ENCODE results near the gene PSMD6. TPM values are rescaled to one million over a fixed set of nuclear protein-coding genes. Genes with fewer than 3 reads are reported as not detected.

PSMD6 gene
- total RNA-seq, 1 donor from 2014 or later: 76.9 TPM

- H3K4me3 Mint-ChIP-seq (ENCODE audit: low read depth): no peak overlapping the region
- H3K9me3 Mint-ChIP-seq (ENCODE audit: low read depth): no peaks in the 10 kb centered on the region
- no peak for DNase-seq (ENCODE audit: low spot score, unreplicated experiment)
- peaks cover 10% of the 10 kb centered on the region for H3K27me3 Mint-ChIP-seq
- H3K36me3 Mint-ChIP-seq (ENCODE audit: insufficient read depth): no peaks in the 10 kb centered on the region
- peaks cover 4% of the 10 kb centered on the region for H3K4me1 Mint-ChIP-seq (ENCODE audit: low read depth)
- no peak for TF ChIP-seq CTCF (IDR thresholded peaks at IDR 0.05; ENCODE audit: unreplicated experiment)
- no peak overlapping the region for H3K27ac Mint-ChIP-seq
These were observed 23.8 kb upstream of the PSMD6 start for GRCh38 chr3:64046996-64047594.

GRCh38 chr3:64046592-64046991 is 23.3 kb upstream of the PSMD6 start:
- no peak for TF ChIP-seq CTCF (IDR thresholded peaks at IDR 0.05; ENCODE audit: unreplicated experiment)
- H3K4me1 Mint-ChIP-seq (ENCODE audit: low read depth): peaks cover 4% of the 10 kb centered on the region
- no peaks in the 10 kb centered on the region for H3K36me3 Mint-ChIP-seq (ENCODE audit: insufficient read depth)
- H3K9me3 Mint-ChIP-seq (ENCODE audit: low read depth): no peaks in the 10 kb centered on the region
- DNase-seq (ENCODE audit: low spot score, unreplicated experiment): no peak
- no peak overlapping the region for H3K27ac Mint-ChIP-seq
- peaks cover 10% of the 10 kb centered on the region for H3K27me3 Mint-ChIP-seq
- H3K4me3 Mint-ChIP-seq (ENCODE audit: low read depth): no peak overlapping the region

GRCh38 chr3:64042952-64043351 is 19.7 kb upstream of the PSMD6 start:
- no peak for TF ChIP-seq CTCF (IDR thresholded peaks at IDR 0.05; ENCODE audit: unreplicated experiment)
- H3K27ac Mint-ChIP-seq: no peak overlapping the region
- no peak for DNase-seq (ENCODE audit: low spot score, unreplicated experiment)
- no peaks in the 10 kb centered on the region for H3K4me1 Mint-ChIP-seq (ENCODE audit: low read depth)
- H3K9me3 Mint-ChIP-seq (ENCODE audit: low read depth): no peaks in the 10 kb centered on the region
- H3K36me3 Mint-ChIP-seq (ENCODE audit: insufficient read depth): no peaks in the 10 kb centered on the region
- H3K27me3 Mint-ChIP-seq: peaks cover 11% of the 10 kb centered on the region
- no peak overlapping the region for H3K4me3 Mint-ChIP-seq (ENCODE audit: low read depth)

GRCh38 chr3:64039981-64040733 is 16.9 kb upstream of the PSMD6 start:
- H3K27ac Mint-ChIP-seq: no peak overlapping the region
- H3K9me3 Mint-ChIP-seq (ENCODE audit: low read depth): peaks cover 2% of the 10 kb centered on the region
- H3K4me3 Mint-ChIP-seq (ENCODE audit: low read depth): no peak overlapping the region
- DNase-seq (ENCODE audit: low spot score, unreplicated experiment): no peak
- H3K4me1 Mint-ChIP-seq (ENCODE audit: low read depth): no peaks in the 10 kb centered on the region
- no peaks in the 10 kb centered on the region for H3K36me3 Mint-ChIP-seq (ENCODE audit: insufficient read depth)
- no peak for TF ChIP-seq CTCF (IDR thresholded peaks at IDR 0.05; ENCODE audit: unreplicated experiment)
- peaks cover 4% of the 10 kb centered on the region for H3K27me3 Mint-ChIP-seq

- Mint-ChIP-seq H3K36me3 (ENCODE audit: insufficient read depth) (no peaks in the 10 kb centered on the region), H3K9me3 (ENCODE audit: low read depth) (peaks cover 11% of the 10 kb centered on the region), H3K4me3 (ENCODE audit: low read depth) (no peak overlapping the region), H3K27me3 (peaks cover 4% of the 10 kb centered on the region), H3K4me1 (ENCODE audit: low read depth) (no peaks in the 10 kb centered on the region), H3K27ac (no peak overlapping the region)
- no peak for DNase-seq (ENCODE audit: low spot score, unreplicated experiment)
- TF ChIP-seq CTCF (IDR thresholded peaks at IDR 0.05; ENCODE audit: unreplicated experiment): no peak
These were observed 16.0 kb upstream of the PSMD6 start for GRCh38 chr3:64039332-64039731.
